ENCODE measurements around the gene BAG1.
A peak's percentile ranks its signal among the peaks of the same experiment; 100 is the strongest.

BAG1 gene

GRCh38 chr9:33220681-33221567 lies 43.6 kb downstream of the BAG1 start:
- no peak for DNase-seq

GRCh38 chr9:33211695-33212393 lies 52.7 kb downstream of the BAG1 start:
- peak; percentile 52 for DNase-seq

- DNase-seq: no peak
These were observed 54.3 kb downstream of the BAG1 start for GRCh38 chr9:33210006-33210715.

GRCh38 chr9:33209394-33209793 lies 55.1 kb downstream of the BAG1 start:
- DNase-seq: no peak

GRCh38 chr9:33202552-33203201 lies 61.8 kb downstream of the BAG1 start:
- no peak for DNase-seq
